ENCODE measurements around the gene HSPA14. TPM values are rescaled to one million over a fixed set of nuclear protein-coding genes. Genes with fewer than 3 reads are reported as not detected.
"Not testable (repeated sequence)": the region's sequence is repeated elsewhere in the genome, so short reads cannot be mapped to it uniquely, and the experiment has no call there.

HSPA14 gene
- total and polyA plus RNA-seq, 8 donors = 6.6 to 23.8 (median 19.3) TPM

- no peak overlapping the region for H3K4me3 ChIP-seq
- no peak for TF ChIP-seq CTCF (IDR thresholded peaks at IDR 0.05)
- intact Hi-C loops (cut with DNase I) = no loop called here
- H3K27me3 ChIP-seq = no peaks in the 10 kb centered on the region
- peaks cover 0 to 48% of the 10 kb centered on the region in 2 donors for H3K36me3 ChIP-seq
- no peaks in the 10 kb centered on the region for H3K4me1 ChIP-seq
- ATAC-seq (no peak), DNase-seq (no peak)
- no peaks in the 10 kb centered on the region for H3K9me3 ChIP-seq
- no peak overlapping the region for H3K27ac ChIP-seq
Measured at GRCh38 chr10:14904864-14905263, 66.8 kb downstream of the HSPA14 start.

- no peak overlapping the region for H3K27ac ChIP-seq
- no peak for TF ChIP-seq CTCF (IDR thresholded peaks at IDR 0.05)
- intact Hi-C loops (cut with DNase I) = no loop called here
Measured at GRCh38 chr10:14905890-14906289, 67.8 kb downstream of the HSPA14 start.

GRCh38 chr10:14906765-14907164 is 68.7 kb downstream of the HSPA14 start:
- intact Hi-C loops (cut with DNase I) = no loop called here
- no peak for DNase-seq

More at GRCh38 chr10:14905890-14906289, 67.8 kb downstream of the HSPA14 start:
- no peaks in the 10 kb centered on the region for H3K4me1 ChIP-seq
- H3K4me3 ChIP-seq = no peak overlapping the region
- no peaks in the 10 kb centered on the region for H3K27me3 ChIP-seq
- no peak for DNase-seq
- no peak for ATAC-seq
- H3K36me3 ChIP-seq = peaks cover 0 to 58% of the 10 kb centered on the region in 2 donors
- no peaks in the 10 kb centered on the region for H3K9me3 ChIP-seq

GRCh38 chr10:14907591-14907990 is 69.5 kb downstream of the HSPA14 start:
- H3K27me3 ChIP-seq; DNase-seq; intact Hi-C loops (cut with DNase I); H3K27ac ChIP-seq; H3K4me3 ChIP-seq; H3K4me1 ChIP-seq; H3K9me3 ChIP-seq; ATAC-seq: not testable (repeated sequence)
- H3K36me3 ChIP-seq = peaks cover 0 to 75% of the 10 kb centered on the region in 2 donors

More at GRCh38 chr10:14906765-14907164, 68.7 kb downstream of the HSPA14 start:
- H3K27ac ChIP-seq = no peak overlapping the region
- H3K9me3 ChIP-seq = no peaks in the 10 kb centered on the region
- H3K27me3 ChIP-seq = no peaks in the 10 kb centered on the region
- TF ChIP-seq CTCF (IDR thresholded peaks at IDR 0.05) = no peak
- no peak overlapping the region for H3K4me3 ChIP-seq
- ATAC-seq = no peak
- H3K4me1 ChIP-seq = no peaks in the 10 kb centered on the region
- peaks cover 0 to 67% of the 10 kb centered on the region in 2 donors for H3K36me3 ChIP-seq

- no peaks in the 10 kb centered on the region for H3K27me3 ChIP-seq
- ATAC-seq = no peak
- no peaks in the 10 kb centered on the region for H3K4me1 ChIP-seq
- intact Hi-C loops (cut with DNase I) = no loop called here
- DNase-seq = no peak
- H3K36me3 ChIP-seq = peaks cover 0 to 90% of the 10 kb centered on the region in 2 donors
- no peak overlapping the region for H3K4me3 ChIP-seq
- H3K9me3 ChIP-seq = no peaks in the 10 kb centered on the region
- no peak for TF ChIP-seq CTCF (IDR thresholded peaks at IDR 0.05)
- no peak overlapping the region for H3K27ac ChIP-seq
Measured at GRCh38 chr10:14909101-14909500, 71.0 kb downstream of the HSPA14 start.

GRCh38 chr10:14910953-14911352 is 72.8 kb downstream of the HSPA14 start:
- ATAC-seq = no peak
- no peak for DNase-seq
- TF ChIP-seq CTCF (IDR thresholded peaks at IDR 0.05) = no peak
- H3K36me3 ChIP-seq = peaks cover 0 to 91% of the 10 kb centered on the region in 2 donors
- H3K27me3 ChIP-seq = no peaks in the 10 kb centered on the region
- intact Hi-C loops (cut with DNase I) = no loop called here
- peaks cover 0 to 2% of the 10 kb centered on the region in 2 donors for H3K9me3 ChIP-seq
- no peak overlapping the region for H3K4me3 ChIP-seq
- H3K4me1 ChIP-seq = no peaks in the 10 kb centered on the region
- H3K27ac ChIP-seq = no peak overlapping the region
